ENCODE measurements around the gene ACTN3.

ACTN3 gene

DNA sequence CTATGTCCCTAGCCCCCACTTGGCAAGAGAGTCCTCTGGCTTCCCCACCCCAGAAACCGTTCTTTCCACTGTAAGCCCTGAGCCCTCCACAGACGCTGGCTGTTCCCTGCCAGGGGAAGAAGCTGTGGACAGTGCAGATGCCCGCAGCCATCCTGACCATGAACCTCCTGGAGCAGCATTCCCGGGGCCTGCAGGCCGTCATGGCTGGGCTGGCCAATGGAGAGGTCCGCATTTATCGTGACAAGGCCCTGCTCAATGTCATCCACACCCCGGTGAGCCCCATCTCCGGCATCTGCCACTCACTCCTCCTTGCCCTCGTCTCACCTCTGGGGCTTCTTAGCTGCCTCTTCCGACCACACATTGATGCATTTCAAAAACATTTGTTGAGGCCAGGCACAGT, 23.1 kb upstream of the ACTN3 start:
- TF ChIP-seq, protein P1, sequence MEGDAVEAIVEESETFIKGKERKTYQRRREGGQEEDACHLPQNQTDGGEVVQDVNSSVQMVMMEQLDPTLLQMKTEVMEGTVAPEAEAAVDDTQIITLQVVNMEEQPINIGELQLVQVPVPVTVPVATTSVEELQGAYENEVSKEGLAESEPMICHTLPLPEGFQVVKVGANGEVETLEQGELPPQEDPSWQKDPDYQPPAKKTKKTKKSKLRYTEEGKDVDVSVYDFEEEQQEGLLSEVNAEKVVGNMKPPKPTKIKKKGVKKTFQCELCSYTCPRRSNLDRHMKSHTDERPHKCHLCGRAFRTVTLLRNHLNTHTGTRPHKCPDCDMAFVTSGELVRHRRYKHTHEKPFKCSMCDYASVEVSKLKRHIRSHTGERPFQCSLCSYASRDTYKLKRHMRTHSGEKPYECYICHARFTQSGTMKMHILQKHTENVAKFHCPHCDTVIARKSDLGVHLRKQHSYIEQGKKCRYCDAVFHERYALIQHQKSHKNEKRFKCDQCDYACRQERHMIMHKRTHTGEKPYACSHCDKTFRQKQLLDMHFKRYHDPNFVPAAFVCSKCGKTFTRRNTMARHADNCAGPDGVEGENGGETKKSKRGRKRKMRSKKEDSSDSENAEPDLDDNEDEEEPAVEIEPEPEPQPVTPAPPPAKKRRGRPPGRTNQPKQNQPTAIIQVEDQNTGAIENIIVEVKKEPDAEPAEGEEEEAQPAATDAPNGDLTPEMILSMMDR (IDR thresholded peaks at IDR 0.05; ENCODE audit: low read depth, low read length), result no peak
- H3K4me3 ChIP-seq (ENCODE audit: low read depth, low read length), result no peak overlapping the region

DNA sequence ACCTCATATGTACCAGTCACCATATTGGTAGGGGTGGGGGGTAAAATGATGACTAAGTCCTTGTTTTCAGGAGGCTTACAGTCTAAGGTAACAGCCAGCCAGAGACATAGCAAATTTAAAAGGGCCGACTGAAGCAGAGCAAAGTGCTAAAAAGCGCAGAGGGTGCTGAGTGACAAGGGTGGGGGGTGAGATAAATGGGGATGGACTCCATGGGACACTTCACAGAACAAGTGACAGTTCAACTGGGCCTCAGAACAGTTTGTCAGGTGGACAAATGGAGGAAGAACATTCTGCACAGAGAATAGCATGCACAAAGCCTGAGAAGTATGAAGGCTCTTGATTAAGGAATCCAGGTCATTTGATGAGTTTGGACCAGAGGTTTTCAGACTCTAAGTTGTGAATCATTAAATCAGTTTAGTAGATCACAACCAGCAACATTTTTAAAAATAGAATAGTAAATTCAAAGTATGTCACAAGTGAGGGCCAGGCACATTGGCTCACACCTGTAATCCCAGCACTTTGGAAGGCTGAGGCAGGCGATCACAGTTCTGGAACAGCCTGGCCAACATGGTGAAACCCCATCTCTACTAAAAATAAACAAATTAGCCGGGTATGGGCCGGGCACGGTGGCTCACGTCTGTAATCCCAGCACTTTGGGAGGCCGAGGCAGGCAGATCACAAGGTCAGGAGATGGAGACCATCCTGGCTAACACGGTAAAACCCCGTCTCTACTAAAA, 22.2 kb upstream of the ACTN3 start:
- no peak overlapping the region for H3K4me3 ChIP-seq (ENCODE audit: low read depth, low read length)
- TF ChIP-seq, protein P1 (IDR thresholded peaks at IDR 0.05; ENCODE audit: low read depth, low read length), result no peak

DNA sequence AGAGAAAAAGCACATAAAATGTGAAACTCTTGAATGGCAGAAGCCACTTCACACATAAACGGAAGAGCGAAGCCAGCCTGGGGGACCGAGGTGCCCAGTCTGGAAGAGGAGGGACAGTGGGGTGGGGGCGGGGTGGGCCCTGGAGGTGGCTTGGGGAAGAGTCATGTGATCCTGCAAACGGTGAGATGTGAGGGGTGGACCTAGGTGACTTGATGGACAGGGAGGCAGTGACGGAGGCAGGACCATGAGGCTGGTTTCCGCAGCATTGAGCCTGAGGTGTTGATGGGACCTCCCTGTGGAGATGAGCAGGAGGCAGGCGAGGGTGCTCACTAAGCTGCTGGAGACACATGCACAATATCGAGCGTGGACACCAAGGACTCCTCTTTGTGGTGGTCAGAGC, 17.6 kb upstream of the ACTN3 start:
- TF ChIP-seq, protein P1 (IDR thresholded peaks at IDR 0.05; ENCODE audit: low read depth, low read length), result no peak
- H3K4me3 ChIP-seq (ENCODE audit: low read depth, low read length), result no peak overlapping the region

DNA sequence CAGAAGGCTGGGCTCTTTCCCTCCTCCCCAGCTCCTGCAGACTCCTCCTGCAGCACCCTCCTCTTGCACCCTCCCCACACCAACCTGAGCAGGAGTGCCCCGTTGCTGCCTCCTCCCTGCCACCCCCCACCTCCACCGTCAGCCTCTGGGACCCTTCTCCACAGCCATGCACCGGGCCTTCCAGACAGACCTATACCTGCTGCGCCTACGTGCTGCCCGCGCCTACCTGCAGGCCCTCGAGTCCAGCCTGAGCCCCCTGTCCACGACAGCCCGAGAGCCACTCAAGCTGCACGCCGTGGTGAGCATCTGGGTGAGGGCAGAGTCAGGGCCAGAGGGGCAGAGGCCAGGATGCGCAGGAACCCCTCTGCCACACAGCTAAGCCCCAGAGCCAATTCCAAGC, 17.0 kb upstream of the ACTN3 start:
- H3K4me3 ChIP-seq (ENCODE audit: low read depth, low read length), result no peak overlapping the region
- TF ChIP-seq, protein P1 (IDR thresholded peaks at IDR 0.05; ENCODE audit: low read depth, low read length), result no peak

DNA sequence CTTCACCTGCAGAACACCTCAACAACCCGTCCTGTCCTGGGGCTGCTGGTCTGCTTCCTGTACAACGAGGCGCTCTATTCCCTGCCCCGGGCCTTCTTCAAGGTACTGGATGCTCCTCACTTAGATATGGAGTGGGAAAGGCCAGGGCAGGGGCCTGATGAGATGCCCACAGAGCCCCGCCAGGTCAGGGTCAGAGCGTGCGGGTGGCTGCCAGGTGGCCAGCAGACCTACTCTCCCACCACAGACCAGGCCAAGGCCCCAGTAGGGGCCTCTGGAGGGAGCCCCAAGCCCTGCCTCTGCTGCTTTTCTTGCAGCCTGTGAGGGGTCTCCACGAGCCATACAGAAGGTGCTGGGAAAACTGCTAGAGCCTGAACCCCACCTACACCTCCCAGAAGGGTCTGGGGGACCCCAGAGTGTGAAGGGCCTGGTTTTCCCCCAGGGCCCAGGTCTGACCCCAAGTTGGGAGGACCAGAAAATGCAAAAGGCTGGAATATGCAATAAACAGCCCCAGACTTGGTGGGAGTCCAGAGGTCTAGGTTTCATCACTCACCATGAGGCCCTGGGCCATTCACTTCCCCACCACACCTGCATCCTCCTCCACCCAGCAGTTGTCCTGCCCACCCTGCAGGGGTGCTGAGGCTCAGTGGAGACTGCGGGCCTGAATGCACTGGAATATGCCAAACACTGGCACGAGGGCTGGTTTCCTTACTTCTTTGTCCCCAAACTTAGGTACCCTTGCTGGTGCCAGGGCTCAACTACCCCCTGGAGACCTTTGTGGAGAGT, 15.6 kb upstream of the ACTN3 start:
- no peak overlapping the region for H3K4me3 ChIP-seq (ENCODE audit: low read depth, low read length)
- TF ChIP-seq, protein P1 (IDR thresholded peaks at IDR 0.05; ENCODE audit: low read depth, low read length), result no peak

DNA sequence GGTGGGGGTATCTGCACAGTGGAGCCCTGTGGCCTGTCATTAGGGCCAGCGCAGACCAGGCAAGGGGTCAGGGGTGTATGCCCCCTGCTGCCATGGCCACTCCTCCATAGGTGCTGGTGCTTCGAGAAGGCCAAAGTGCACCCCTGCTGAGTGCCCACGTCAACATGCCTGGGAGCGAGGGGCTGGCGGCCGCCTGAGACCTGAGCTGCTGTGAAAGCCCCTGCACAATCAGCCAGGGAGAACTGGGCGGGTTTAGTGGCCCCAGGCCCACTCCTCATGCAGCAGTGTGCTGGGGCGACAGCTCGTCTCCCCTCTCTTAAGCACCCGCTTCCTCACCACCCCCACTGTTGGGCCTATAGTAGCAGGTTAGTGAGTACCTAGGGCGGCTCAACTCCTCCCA, 14.9 kb upstream of the ACTN3 start:
- TF ChIP-seq, protein P1 (IDR thresholded peaks at IDR 0.05; ENCODE audit: low read depth, low read length), result no peak
- no peak overlapping the region for H3K4me3 ChIP-seq (ENCODE audit: low read depth, low read length)

DNA sequence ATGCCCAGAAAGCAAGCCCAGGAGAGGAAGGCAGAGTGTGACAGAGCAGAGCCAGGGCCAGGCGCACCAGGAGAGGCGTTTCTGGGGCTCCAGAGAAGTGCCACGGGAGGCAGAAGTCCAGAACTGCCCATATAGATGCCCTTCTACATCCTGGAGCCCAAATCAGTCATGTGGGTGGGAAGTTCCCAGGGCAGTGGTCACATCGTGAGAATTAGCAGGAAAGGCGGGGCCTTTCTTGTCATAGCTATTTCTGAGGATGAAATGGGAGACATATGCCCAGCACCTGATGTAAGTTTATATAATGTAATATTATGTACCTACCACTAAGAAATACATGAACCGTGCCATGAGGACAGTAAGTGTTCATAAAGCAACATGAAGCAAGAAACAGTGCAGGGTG, 13.9 kb upstream of the ACTN3 start:
- TF ChIP-seq, protein P1 (IDR thresholded peaks at IDR 0.05; ENCODE audit: low read depth, low read length), result no peak

More for the DNA sequence above, 13.9 kb upstream of the ACTN3 start:
- H3K4me3 ChIP-seq (ENCODE audit: low read depth, low read length), result no peak overlapping the region

Measured in WI38 (cell line).